OCI-LY3 (cell line): ENCODE results near the gene SGPP2.

Experiments used
- H2AFZ ChIP-seq: fragments of 200-600, 300-600 bp; shearing (Covaris generic); 2 replicates; pipeline ENCODE4 v1.6.0; 2014; ENCODE audit warnings: antibody characterized with exemption, low read depth, low read length
- H3K27ac ChIP-seq: fragments of 200-600, 300-600 bp; sonication (generic); 2 replicates; pipeline ENCODE4 v1.5.1; 2014; ENCODE audit warnings: mild to moderate bottlenecking, low read length, moderate library complexity, mixed read lengths
- H3K27me3 ChIP-seq: fragments of 200-600, 300-600 bp; sonication (generic); 2 replicates; pipeline ENCODE4 v1.6.1; 2014; ENCODE audit warnings: low read depth, low read length, mixed read lengths
- H3K36me3 ChIP-seq: fragments of 200-600, 300-600 bp; sonication (generic); replicated peaks from 2 replicates; pipeline ENCODE3; 2014; ENCODE audit warnings: low read depth, low read length, mixed read lengths
- H3K4me1 ChIP-seq: fragments of 300-600, 200-600 bp; sonication (generic); 2 replicates; pipeline ENCODE4 v1.6.1; 2014; ENCODE audit warnings: low read length, mixed read lengths
- H3K4me2 ChIP-seq: fragments of 200-600, 300-600 bp; sonication (generic); 2 replicates; pipeline ENCODE4 v1.6.1; 2014; ENCODE audit warnings: low read length, mixed read lengths
- H3K4me3 ChIP-seq: fragments of 300-600, 200-600 bp; sonication (generic); 2 replicates; pipeline ENCODE4 v1.5.1; 2014; ENCODE audit warnings: antibody characterized with exemption, mild to moderate bottlenecking, low read length, moderate library complexity
- H3K79me2 ChIP-seq: fragments of 300-600, 200-600 bp; shearing (Covaris generic); 2 replicates; pipeline ENCODE4 v1.6.1; 2014; ENCODE audit warnings: mild to moderate bottlenecking, low read length, mixed read lengths
- H3K9ac ChIP-seq: fragments of 300-600, 200-600 bp; shearing (Covaris generic); 2 replicates; pipeline ENCODE4 v1.6.0; 2014; ENCODE audit warnings: mild to moderate bottlenecking, low read length, moderate library complexity
- H3K9me3 ChIP-seq: fragments of 200-600, 300-600 bp; shearing (Covaris generic); 2 replicates; pipeline ENCODE4 v1.6.1; 2014; ENCODE audit warnings: low read length, mixed read lengths; ENCODE audit not compliant: insufficient read depth
- H4K20me1 ChIP-seq: fragments of 200-600, 300-600 bp; sonication (generic); 2 replicates; pipeline ENCODE4 v1.6.1; 2016; ENCODE audit warnings: low read length, mixed read lengths; ENCODE audit not compliant: insufficient read depth
- EZH2phosphoT487 ChIP-seq: fragments of 200-600 bp; shearing (Covaris generic); IDR thresholded peaks from 2 replicates; pipeline ENCODE4 v1.6.1; 2018; ENCODE audit warnings: antibody characterized with exemption, mixed run types, low read depth
- TF ChIP-seq, protein P1 (sequence below): fragments of 200-600, 300-600 bp; sonication (generic); IDR thresholded peaks from 2 replicates; pipeline ENCODE4 v1.5.1; 2014; ENCODE audit warnings: antibody characterized with exemption, low read length, low read depth

SGPP2 gene

DNA sequence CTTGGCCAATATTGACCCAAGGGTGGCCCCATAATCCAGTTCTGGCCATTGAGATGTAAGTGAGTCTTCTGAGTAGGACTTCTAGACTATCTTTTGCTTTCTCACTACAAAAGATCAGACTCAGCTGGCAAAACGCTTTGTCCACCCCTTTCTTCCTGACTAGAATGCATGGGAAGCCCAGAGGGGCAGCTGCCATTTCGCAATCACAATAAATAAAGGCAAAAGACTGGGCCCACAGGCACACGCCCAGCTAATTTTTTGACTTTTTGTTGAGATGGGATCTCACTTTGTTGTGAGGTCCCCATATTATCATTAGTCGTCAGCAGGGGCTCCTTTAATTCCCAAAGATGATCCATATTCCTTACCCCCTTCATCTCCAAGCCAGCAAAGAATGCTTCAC is 41.1 kb upstream of the SGPP2 start:
- no peak overlapping the region for H3K4me2 ChIP-seq

DNA sequence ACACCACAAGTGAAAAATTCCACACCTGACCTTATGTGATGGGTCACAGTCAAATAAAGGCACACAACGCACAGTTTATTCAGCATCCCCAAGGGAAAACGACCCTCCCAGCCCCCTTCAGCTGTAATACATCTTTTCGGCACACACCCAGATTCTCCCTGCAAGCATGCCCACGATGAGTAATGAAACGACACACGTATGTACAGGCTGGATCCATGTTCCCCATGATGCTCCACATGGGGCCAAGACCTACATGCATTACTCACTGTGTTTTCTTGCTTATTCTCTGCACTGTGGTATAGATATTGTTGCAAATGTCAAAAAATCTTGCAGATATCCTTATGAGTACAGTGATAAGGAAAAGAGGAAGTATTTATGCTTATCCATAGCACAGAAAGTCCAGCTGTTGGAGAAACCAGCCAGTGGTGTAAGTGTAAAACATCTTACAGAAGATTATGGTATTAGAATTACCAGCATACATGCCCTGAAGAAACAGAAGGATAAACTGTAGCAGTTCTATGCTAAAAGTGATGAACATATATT is 32.5 kb upstream of the SGPP2 start:
- Histone ChIP-seq H2AFZ (no peak overlapping the region), H3K4me1 (no peaks in the 10 kb centered on the region), H3K79me2 (no peaks in the 10 kb centered on the region), H4K20me1 (no peaks in the 10 kb centered on the region), H3K9ac (no peak overlapping the region), H3K27me3 (no peaks in the 10 kb centered on the region), H3K27ac (no peak overlapping the region), H3K4me3 (no peak overlapping the region), H3K4me2 (no peak overlapping the region), H3K9me3 (no peaks in the 10 kb centered on the region), H3K36me3 (no peaks in the 10 kb centered on the region)
- TF ChIP-seq, protein P1, sequence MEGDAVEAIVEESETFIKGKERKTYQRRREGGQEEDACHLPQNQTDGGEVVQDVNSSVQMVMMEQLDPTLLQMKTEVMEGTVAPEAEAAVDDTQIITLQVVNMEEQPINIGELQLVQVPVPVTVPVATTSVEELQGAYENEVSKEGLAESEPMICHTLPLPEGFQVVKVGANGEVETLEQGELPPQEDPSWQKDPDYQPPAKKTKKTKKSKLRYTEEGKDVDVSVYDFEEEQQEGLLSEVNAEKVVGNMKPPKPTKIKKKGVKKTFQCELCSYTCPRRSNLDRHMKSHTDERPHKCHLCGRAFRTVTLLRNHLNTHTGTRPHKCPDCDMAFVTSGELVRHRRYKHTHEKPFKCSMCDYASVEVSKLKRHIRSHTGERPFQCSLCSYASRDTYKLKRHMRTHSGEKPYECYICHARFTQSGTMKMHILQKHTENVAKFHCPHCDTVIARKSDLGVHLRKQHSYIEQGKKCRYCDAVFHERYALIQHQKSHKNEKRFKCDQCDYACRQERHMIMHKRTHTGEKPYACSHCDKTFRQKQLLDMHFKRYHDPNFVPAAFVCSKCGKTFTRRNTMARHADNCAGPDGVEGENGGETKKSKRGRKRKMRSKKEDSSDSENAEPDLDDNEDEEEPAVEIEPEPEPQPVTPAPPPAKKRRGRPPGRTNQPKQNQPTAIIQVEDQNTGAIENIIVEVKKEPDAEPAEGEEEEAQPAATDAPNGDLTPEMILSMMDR: no peak
- TF ChIP-seq EZH2phosphoT487: no peak

More for the DNA sequence above, 41.1 kb upstream of the SGPP2 start:
- H3K79me2 ChIP-seq: no peaks in the 10 kb centered on the region
- no peaks in the 10 kb centered on the region for H3K27me3 ChIP-seq
- H3K9ac ChIP-seq: no peak overlapping the region
- TF ChIP-seq EZH2phosphoT487: no peak
- TF ChIP-seq, protein P1: no peak
- H4K20me1 ChIP-seq: no peaks in the 10 kb centered on the region
- H3K27ac ChIP-seq: no peak overlapping the region
- H3K36me3 ChIP-seq: no peaks in the 10 kb centered on the region
- no peaks in the 10 kb centered on the region for H3K9me3 ChIP-seq
- H2AFZ ChIP-seq: no peak overlapping the region
- H3K4me3 ChIP-seq: no peak overlapping the region
- no peaks in the 10 kb centered on the region for H3K4me1 ChIP-seq

DNA sequence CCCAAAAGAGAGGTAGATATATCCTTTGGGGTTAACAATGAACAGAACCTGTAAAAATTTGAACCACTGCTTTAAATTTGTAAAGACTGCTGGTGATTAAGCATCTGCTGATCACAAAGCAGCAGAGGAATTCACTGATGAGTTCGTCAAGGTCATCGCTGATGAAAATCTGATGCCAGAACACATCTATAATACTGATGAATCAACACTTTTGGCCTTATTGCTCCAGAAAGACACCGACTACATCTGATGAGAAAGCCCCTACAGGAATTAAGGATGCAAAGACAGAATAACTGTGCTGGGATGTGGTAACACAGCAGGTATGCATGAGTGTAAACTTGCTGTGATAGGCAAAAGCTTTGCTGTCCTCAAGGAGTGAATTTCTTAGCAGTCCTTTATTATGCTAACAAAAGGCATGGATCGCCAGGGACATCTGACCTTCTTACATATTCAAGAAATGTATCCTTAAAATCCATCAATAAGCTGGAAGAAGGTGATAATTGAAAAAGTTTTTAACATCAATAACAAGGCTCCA is 30.5 kb upstream of the SGPP2 start:
- Histone ChIP-seq H3K9me3 (no peaks in the 10 kb centered on the region), H3K9ac (no peak overlapping the region), H3K4me1 (no peaks in the 10 kb centered on the region), H4K20me1 (no peaks in the 10 kb centered on the region), H3K79me2 (no peaks in the 10 kb centered on the region), H2AFZ (no peak overlapping the region), H3K36me3 (no peaks in the 10 kb centered on the region), H3K4me3 (no peak overlapping the region), H3K27me3 (no peaks in the 10 kb centered on the region), H3K27ac (no peak overlapping the region), H3K4me2 (no peak overlapping the region)
- TF ChIP-seq, protein P1: no peak
- TF ChIP-seq EZH2phosphoT487: no peak

DNA sequence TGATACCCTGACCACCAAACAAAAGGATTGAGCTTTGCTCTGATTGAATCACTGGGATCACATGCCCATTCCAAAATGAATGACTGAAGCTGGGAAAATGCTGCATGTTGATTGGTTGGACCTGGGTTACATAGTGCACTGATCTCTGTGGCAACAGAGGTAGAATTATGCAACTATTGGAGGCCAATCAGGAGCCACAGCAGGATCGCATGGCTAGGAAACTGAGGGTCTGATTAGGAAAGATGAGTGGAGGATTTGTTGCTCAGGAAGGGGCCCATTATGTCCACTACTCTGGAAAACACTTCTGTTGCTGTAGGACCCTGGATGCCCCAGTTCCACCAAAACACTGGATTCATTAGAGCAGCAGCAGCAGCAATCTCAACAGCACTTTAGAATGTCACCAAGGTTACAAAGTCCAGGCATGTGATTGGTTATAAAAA is 25.9 kb upstream of the SGPP2 start:
- no peak overlapping the region for H2AFZ ChIP-seq
- no peaks in the 10 kb centered on the region for H3K4me1 ChIP-seq
- no peaks in the 10 kb centered on the region for H3K79me2 ChIP-seq
- no peak overlapping the region for H3K9ac ChIP-seq
- TF ChIP-seq, protein P1: no peak
- no peak for TF ChIP-seq EZH2phosphoT487
- H4K20me1 ChIP-seq: no peaks in the 10 kb centered on the region
- no peaks in the 10 kb centered on the region for H3K9me3 ChIP-seq
- H3K4me2 ChIP-seq: no peak overlapping the region
- H3K27me3 ChIP-seq: no peaks in the 10 kb centered on the region
- H3K36me3 ChIP-seq: no peaks in the 10 kb centered on the region
- H3K4me3 ChIP-seq: no peak overlapping the region
- H3K27ac ChIP-seq: no peak overlapping the region
